ENCODE measurements around the gene FAM83D. TPM values are rescaled to one million over a fixed set of nuclear protein-coding genes. Genes with fewer than 3 reads are reported as not detected.

Gene FAM83D
- total RNA-seq, 3 donors from 2014 or later: 3.4 to 13.9 (median 13.1) TPM

- no peak for TF ChIP-seq CTCF (IDR thresholded peaks at IDR 0.05)
- ATAC-seq (no peak), DNase-seq (no peak)
- H3K4me1 ChIP-seq (ENCODE audit: low read depth): no peaks in the 10 kb centered on the region
- intact Hi-C loops (cut with DNase I, micrococcal nuclease): no loop called here
- peaks cover 3% of the 10 kb centered on the region for H3K9me3 ChIP-seq
- no peak overlapping the region for H3K4me3 ChIP-seq
- H3K36me3 ChIP-seq (ENCODE audit: low read depth): no peaks in the 10 kb centered on the region
Measured at GRCh38 chr20:38907918-38908677, 18.1 kb upstream of the FAM83D start.

GRCh38 chr20:38915355-38915754 lies 10.9 kb upstream of the FAM83D start:
- Histone ChIP-seq H3K4me1 (ENCODE audit: low read depth) (no peaks in the 10 kb centered on the region), H3K9me3 (no peaks in the 10 kb centered on the region), H3K36me3 (ENCODE audit: low read depth) (no peaks in the 10 kb centered on the region), H3K4me3 (no peak overlapping the region)
- no peak for TF ChIP-seq CTCF (IDR thresholded peaks at IDR 0.05)
- intact Hi-C loops (cut with DNase I, micrococcal nuclease): no loop called here
- ATAC-seq (no peak), DNase-seq (no peak)

GRCh38 chr20:38917657-38918056 lies 8.6 kb upstream of the FAM83D start:
- no peak for TF ChIP-seq CTCF (IDR thresholded peaks at IDR 0.05)
- no peaks in the 10 kb centered on the region for H3K4me1 ChIP-seq (ENCODE audit: low read depth)
- H3K9me3 ChIP-seq: no peaks in the 10 kb centered on the region
- DNase-seq: no peak
- intact Hi-C loops (cut with DNase I, micrococcal nuclease): no loop called here
- no peaks in the 10 kb centered on the region for H3K36me3 ChIP-seq (ENCODE audit: low read depth)
- no peak overlapping the region for H3K4me3 ChIP-seq
- no peak for ATAC-seq

GRCh38 chr20:38918172-38918571 lies 8.0 kb upstream of the FAM83D start:
- no peak overlapping the region for H3K4me3 ChIP-seq
- no peaks in the 10 kb centered on the region for H3K36me3 ChIP-seq (ENCODE audit: low read depth)
- intact Hi-C loops (cut with DNase I, micrococcal nuclease): no loop called here
- no peaks in the 10 kb centered on the region for H3K9me3 ChIP-seq
- DNase-seq: no peak
- TF ChIP-seq CTCF (IDR thresholded peaks at IDR 0.05): no peak
- no peak for ATAC-seq
- H3K4me1 ChIP-seq (ENCODE audit: low read depth): no peaks in the 10 kb centered on the region

- no peak for TF ChIP-seq CTCF (IDR thresholded peaks at IDR 0.05)
- ATAC-seq (no peak), DNase-seq (no peak)
- no peaks in the 10 kb centered on the region for H3K9me3 ChIP-seq
- intact Hi-C loops (cut with DNase I, micrococcal nuclease): loop anchor here in 1 of 2 donors (10.0 kb wide), 1 partner anchor 125 kb away; no protein-coding TSS in a partner anchor
- no peaks in the 10 kb centered on the region for H3K4me1 ChIP-seq (ENCODE audit: low read depth)
- H3K36me3 ChIP-seq (ENCODE audit: low read depth): no peaks in the 10 kb centered on the region
- no peak overlapping the region for H3K4me3 ChIP-seq
Measured at GRCh38 chr20:38919683-38920082, 6.5 kb upstream of the FAM83D start.
